Measurements from ENCODE around the gene PAX2.
"Not testable (repeated sequence)": the region's sequence is repeated elsewhere in the genome, so short reads cannot be mapped to it uniquely, and the experiment has no call there.

PAX2 gene

DNA sequence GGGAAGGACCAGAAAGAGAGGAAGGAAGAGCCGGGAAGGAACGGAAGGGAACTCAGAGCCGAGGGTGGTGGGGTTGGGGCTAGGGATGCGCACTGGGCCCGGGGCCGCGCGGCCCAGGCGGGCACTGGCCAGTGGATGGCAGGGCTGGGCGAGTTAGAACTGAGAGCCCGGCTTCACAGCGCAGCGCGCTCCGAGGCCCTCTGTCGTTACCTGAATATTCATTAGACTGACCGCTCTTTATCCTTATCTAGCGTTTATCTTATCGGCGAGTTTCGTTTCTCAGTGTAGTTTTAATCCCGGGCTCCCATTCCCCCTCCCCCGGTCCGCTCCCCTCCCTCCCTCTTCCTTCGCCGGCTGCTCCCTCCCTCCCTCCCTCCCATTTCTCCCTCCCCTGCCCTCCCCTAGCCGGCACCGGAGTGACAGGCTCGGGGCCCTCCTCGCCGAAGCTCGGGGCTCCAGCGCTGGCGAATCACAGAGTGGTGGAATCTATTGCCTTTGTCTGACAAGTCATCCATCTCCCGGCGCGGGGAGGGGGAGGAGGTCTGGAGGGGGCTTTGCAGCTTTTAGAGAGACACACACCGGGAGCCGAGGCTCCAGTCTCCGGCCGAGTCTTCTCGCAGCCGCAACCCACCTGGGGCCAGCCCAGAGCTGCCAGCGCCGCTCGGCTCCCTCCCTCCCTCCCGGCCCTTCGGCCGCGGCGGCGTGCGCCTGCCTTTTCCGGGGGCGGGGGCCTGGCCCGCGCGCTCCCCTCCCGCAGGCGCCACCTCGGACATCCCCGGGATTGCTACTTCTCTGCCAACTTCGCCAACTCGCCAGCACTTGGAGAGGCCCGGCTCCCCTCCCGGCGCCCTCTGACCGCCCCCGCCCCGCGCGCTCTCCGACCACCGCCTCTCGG lies at the start of gene PAX2:
Gene PAX2 (plus strand): TSS at position 596 of the 895 bp plus-strand sequence. CDS start 679 bp downstream, outside the sequence.
- DNase-seq = no peak

DNA sequence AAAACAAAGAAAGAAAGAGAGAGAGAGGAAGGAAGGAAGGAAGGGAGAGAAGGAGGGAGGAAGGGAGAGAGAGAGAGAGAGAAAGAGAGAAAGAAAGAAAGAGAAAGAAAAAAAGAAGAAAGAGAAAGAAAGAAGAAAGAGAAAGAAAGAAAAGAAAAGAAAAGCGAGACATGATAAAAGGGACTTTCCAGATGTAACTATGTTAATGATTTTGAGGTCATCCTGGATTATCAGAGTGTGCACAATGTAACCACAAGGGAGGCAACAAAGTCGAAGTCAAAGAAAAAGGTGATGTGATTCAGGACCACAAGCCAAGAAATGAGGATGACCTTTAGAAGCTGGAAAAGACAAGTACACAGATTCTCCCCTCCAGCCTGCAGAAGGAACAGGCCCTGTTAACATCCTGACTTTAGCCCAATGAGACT lies 48.9 kb upstream of the PAX2 start:
- no peak for DNase-seq

DNA sequence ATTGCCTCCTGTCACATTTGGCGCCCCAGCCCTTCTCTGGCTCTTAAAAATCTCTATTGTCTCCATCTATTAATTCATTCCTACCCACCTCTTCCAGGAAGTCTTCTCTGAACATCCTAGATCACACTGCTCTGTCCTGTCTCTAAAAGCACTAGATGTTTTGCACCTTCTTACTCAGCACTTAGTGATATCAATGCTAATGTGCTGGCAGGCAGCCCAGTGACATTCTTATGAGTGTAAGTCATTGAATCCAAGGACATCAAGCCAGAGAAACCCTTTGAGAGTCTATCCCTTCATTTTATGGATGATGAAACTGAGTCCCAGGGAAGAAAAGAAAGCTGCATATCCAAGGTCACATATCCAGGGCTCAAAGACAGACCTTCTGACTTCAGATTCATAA lies 48.3 kb upstream of the PAX2 start:
- no peak for DNase-seq

DNA sequence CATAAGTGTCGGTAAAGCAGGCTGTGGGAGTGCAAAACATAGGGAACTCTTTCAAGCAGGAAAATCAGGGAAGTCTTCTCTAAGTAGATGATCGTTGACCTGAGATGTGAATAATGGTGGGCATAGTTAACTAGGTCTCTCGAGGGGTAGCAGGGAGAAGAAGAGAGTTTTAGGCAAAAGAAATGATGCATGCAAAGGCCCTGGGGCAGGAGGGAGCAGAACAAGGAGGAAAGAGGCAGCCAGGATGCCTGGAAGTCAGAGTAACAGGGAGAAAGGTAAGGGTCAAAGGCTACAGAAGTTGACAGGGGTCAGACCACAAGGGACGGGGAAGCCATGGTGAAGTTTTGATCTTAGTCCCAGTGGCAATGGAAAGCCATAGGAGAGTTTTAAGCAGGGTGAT lies 47.8 kb upstream of the PAX2 start:
- no peak for DNase-seq

DNA sequence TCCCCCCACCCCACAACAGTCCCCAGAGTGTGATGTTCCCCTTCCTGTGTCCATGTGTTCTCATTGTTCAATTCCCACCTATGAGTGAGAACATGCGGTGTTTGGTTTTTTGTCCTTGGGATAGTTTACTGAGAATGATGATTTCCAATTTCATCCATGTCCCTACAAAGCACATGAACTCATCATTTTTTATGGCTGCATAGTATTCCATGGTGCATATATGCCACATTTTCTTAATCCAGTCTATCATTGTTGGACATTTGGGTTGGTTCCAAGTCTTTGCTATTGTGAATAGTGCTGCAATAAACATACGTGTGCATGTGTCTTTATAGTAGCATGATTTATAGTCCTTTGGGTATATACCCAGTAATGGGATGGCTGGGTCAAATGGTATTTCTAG lies 43.7 kb upstream of the PAX2 start:
- DNase-seq = not testable (repeated sequence)

DNA sequence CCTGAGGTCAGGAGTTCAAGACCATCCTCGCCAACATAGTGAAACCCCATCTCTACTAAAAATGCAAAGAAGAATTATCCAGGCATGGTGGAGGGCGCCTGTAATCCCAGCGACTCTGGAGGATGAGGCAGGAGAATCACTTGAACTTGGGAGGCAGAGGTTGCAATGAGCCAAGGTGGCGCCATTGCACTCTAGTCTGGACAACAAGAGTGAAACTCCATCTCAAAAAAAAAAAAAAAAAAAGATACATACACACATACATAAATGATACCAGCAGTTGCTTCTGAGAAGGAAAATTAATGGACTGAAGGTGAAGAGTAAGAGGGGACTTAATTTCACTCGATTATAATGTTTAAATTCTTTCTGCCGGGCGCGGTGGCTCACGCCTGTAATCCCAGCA lies 40.2 kb upstream of the PAX2 start:
- DNase-seq = no peak

DNA sequence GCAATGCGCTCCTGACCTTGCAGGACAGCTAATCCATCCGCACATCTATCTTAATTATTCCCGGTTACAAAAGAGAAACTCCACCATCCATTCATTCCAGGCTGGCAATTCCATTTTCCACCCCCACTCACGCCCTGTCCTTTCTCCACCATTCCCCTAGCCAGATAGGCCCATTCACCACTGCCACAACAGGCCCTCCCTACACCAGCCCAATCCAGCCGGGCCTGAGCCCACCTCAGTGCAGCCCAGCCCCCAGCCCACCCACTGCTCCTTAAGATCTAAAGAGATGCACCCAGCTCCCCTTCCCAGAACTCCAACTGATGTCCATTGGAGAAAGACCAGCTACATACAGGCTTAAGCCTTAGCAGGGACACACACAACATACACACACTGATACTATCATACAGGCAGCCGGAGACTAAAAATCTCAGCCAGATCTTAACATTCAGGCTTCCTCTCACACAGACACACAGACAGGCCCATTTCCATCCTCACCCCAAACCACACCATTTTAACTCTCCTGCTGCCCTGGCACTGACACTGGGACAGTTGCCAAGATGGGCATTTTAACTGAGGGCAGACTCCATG lies 38.0 kb upstream of the PAX2 start:
- DNase-seq = no peak

DNA sequence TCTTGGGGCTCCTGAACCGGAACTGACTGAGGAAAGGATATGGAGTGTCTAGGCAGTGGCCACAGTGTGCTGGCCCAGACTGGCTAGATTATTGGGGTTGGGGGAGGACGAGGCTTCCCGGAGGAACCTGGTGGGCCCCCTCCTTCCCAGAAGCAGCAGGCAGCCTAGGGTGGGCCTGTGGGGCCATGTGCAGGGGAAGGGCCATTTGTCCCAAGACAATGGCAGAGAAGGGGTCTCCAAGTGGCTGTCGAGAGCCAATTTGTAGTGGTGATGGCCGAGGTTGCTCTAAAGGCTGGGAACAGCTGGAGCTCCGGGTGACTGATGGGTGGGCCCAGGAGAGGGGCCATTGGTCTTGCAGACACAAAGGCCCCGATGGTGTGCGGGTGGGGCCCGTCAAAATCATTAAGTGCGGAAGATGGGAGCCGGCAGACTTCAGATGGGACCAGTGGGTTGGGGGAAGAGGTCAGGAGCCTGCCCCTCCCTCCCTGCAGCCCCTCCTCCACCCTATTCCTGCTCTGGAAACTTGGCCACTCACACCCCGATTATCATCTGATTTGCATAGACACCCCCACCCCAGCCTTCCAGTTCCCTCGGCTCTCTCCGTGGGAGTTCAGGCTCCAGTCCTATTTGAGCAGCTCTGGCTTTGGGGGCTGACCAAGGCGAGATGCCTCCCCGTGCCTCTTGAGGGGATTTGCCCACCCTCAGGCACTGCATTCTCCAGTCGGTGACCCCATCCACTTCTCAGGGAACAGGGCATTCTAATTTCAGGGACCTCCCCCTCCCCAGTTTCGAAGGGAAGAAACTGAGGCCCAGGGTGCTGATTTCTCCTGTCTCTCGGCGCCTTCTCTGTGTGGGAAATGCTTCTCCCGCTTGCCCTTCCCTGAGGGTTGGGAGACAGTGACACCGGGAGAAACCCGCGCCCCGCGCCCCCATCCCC lies 36.0 kb upstream of the PAX2 start:
- DNase-seq = no peak

DNA sequence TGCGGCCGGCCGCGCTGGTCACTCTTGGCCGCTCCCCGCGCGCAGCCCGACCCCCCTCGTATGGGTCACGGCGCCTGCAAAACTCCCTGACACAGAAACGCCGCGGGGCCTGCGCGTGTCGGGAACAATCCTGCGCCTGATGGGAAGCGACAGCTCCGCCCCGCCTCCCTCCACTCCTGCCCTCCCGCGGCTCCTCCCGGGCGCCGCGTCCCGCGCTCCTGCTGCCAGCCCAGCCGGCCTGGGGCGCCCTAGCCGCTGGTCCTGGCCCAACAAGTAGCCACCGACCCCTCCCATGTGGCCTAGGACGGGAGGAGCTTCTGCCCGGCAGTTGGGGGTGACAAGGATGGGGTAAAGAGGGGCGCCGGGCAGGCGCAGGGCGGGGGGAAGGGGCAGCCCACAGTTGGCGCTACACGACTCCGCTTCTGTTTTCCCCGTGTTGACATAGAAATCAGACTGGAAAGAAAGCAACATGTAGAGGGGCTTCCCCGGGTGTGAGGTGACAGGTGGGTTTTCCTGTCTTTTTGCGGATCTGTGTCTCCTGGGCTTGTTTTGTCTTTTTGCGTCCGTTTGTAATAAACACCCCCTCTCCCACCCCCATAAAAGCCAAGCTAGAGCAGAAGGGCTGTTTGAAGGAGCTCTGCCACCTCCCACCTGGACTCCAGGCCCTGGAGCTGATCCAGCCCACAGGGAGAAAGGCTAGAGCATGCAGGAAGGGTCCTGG lies 35.1 kb upstream of the PAX2 start:
- DNase-seq = no peak

DNA sequence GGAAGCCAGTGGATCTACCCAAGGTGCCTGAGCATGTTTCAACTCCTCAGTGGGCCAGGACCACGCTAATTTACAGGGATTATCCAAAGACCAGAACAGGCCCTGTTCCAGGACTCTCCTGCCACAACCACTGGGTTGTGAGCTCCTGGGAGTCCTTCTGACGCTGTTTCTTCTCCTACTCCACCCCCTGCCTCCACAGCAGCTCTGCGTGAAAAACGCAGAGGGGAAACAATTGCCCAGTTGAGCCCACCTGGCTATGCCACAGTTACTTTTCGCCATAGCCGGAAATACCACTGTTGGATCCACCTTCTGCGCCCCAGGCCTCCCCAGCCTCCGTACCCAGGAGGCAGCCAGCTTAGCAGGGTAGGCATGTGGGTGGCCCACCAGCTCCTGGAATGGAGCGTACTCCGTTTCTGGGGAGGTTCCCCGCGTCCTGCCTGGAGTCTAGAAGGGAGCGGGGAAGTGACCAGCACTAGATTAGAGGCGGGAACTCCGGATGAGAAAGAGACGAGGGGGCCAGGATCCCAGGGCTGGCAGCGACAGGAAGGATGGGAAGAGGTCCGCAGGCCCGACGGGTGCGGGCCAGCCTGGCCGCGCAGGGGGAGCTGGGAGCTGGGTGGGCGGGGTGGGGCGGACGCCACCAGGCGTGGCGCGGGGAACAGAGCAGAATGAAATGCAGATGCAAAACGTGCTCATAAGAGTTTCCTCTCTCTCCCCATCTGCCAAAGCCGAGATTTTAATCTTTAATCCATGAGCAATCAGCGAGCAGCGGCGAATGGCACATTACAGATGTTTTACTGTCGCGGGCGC lies 32.1 kb upstream of the PAX2 start:
- DNase-seq = no peak

DNA sequence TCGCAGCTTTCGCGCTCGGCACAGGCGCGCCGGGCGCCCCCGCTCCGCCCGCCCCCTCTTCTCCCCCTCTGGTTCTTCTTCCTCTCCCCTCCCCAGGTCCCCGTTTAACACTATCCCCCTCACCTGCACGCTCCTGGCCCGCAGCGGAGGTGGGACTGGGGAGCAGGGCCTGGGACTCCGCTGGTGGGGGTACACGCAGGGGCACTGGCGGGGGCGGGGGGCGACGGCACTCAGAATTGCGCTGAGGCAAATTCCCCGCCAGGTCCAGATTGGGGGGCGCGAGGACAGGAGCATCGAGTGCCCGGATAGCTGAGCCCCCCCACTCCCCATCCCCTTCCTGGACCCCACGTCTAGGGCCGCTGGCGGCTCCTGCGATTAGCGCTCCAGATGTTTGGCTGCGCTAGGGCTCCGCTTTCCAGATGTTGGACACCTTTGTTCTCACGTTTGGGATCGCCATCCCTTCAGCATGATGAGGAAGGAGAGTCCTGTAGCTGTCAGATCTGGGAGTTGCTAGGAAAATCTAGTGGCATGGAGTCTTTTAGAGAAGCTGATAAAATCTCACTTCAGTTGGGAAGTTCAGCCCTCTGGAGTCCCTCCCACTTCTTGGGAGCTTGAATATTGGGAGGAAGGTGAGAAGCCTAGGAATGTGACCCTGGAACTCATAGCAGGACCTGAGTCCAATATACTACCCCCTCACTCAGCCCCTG lies 31.4 kb upstream of the PAX2 start:
- no peak for DNase-seq

DNA sequence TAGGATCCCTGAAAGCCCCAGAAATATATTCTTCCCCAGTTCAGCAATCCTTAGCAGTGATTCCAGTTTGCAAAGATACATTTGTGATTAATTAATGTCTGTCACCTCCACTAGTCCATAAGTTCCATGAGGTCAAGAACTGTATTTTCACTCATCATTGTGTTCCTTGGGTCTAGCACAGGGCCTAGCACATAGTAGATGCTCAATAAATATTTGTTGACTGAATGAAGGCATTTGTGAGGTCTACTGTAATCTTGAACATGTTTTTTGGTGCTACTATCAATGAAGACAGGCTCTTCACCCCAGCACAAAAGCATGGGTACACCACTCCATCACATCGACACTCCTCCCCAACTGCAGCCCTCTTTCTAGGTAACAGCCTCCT lies 30.8 kb upstream of the PAX2 start:
- no peak for DNase-seq

DNA sequence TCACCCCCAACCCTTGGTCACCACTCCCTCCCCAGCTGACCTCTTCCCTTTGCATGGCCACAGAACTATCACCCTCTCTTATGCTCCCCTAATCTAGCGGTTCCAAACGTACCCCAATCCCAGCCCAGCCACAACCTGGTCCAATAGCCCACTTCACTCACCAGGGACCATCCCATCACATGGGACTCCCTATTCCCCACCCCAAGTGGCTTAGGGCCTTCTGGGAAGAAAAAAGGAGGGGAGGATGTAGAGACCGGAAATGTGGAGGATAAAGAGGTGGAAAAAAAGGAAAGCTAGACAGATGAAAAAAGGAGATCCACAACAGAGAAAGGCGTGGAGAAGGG lies 30.3 kb upstream of the PAX2 start:
- no peak for DNase-seq

DNA sequence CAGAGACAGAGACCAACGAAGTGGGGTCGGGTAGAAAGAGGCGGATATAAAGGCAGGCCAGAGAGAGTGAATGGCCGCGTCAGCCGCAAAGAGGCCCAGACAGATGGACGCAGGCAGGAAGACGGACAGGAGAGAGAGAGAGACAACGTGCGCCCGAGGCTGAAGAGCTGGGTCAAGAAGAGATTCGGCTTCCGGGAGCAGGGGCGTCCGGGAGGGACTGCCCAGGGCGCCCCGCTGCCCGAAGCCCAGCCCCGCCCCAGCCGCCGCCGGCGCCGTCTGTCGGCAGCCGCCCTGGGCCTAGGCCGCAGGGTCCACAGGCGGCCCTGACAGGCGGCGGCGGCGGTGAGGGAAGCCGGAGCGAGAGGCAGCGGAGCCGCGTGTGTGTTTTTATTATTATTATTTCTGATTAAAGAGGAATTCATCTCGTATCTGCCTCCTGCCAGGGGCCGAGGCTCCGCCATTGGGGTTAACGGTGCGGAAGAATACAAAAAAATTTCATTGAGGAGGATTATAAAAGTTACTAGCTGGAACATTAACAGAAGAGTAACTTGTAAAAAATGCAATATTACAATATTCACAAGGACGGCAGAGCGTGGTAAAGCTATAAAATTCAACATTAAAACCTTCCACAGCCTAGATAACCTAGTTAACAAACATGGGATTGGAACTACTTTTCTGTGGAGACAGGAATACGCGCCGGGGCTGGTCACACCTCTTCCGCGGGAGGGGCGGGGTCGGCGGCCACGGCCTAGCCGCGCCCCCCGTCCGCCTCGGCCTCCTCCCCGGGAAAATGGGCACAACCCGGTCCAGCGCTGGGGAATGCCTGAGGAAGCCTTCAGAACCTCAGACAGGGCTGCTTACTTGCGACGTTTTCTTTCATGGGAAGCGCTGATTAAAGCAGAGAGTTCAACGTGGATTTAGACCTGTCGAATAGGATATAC lies 29.7 kb upstream of the PAX2 start:
- no peak for DNase-seq

DNA sequence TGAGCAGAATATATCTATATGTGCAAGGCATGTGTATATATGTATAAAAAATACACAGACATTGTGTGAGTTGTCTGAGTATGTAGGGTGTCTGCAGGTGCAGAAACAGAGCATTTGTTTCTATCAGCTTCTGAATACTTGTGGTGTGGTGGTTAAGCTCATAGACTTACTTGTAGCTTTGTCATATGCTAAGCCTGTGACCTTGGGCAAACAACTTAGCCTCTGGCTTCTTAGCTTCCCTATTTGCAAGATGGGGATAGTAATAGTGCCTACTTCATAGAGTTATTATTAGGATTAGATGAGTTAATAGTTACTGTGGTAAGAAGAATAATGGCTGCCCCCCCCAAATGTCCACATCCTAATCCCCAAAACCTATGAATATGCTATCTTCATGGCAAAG lies 28.2 kb upstream of the PAX2 start:
- no peak for DNase-seq

DNA sequence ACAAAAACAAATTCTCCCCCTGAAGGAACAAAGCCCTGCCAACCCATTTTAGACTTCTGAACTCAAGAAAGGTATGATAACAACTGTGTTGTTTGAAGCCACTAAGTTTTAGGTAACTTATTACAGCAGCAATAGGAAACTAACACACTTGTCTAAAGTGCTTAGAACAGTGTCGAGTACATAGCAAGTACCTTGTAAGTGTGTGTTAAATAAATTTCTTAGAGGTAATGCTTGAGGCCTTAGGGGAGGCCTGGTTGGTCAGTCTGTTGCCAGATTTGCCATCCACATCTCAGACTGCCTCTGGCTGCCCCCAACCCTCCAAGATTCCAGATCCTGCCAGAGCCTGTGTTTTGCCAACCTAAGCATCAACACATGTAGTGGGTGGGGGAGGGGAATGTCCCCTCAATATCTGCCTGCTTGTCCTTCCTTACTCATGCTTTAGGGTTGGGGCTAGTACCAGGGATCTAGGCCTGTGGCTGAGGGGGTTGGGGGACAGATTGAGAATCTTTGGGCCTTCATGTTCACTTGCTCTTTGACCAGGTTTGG lies 27.1 kb upstream of the PAX2 start:
- DNase-seq = no peak

DNA sequence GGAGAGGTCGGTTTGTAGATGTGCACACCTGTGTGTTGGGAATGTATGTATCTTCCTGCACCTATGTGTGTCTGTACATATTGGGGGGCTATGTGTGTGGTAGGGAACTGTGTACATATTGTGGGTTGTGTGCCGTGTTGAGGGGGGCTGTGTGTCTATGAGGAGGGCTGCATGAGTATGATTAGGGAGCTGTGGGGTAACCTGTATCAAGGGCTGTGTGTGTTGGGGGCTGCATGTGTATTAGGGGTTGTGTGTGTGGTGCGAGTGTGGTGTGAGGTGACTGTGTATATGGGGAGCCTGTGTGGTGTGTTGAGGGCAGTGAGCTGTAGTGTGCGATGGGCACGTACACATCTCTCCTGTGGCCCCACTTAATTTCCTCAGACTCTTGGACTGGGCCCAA lies 22.2 kb upstream of the PAX2 start:
- DNase-seq = no peak

DNA sequence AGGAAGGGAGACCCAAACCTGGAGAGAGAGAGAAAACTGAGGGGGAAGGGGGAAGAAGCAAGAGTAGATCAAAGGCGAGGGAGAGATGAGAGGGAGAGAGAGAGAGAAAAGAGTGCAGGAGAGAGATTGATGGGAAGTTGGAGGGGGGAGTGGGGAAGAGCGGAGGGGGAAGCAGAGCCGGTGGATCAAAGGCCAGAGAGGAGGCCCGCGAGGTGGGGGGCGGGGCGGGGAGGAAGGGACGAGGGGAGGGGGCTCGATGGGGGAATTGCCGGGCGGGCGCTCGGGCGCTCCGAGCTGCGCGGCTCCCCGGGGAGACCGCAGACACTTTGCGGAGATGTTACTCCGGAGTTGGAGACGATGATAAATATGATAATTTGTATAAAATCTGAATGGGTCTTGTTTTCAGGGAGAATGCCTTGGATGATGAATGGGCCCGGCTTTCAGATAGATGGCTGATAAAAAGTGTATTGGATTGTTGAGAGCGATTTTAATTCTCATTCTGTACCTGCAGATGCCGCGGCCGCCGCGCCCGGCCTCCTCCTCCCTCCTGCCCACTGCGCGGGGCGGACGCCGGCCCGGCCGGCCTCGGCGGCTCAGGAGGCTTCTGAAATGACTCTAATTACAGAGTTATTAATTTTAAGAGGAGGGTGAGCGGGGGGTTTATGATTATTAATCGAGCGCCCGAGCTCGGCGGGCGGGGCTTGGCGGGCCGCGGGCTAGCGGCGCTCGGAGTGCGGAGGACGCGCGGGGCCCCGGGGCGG lies 21.4 kb upstream of the PAX2 start:
- DNase-seq = no peak

DNA sequence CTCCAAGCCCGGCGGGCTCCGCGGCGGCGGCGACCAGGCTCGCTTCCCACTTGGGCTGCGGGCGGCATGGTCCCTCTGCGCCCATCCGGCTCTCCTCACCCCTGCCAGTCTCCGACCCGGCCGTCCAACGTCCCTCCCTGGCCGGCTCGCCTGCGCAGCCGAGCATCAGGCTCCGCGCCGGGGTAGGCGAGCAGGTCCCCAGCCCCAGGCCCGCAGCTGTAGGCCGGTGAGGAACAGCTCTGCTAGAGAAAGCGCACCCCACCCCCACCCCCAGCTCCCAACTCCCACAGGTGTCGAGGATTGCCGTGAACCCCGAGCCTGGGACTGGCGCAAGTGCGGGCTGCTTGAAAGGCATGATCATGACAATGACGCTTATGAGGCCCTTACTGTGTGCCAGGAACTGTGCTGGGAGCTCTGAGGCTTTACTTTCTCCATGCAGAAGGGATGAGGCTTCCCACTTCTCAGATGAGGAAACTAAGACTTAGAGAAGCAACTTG lies 20.8 kb upstream of the PAX2 start:
- DNase-seq = no peak

Measured in CD4-positive, alpha-beta T cell treated with Interleukin-21 for 1 hour (primary cell).